Spleen (tissue), 7 donors: ENCODE data around the gene FBXL13.

Experiments used
- CTCF ChIP-seq, 11 experiments: fragments of 200-600 bp in 7 of 11; fragments of 450-650 bp in 4 of 11; sonication (generic) in 4 of 11; IDR thresholded peaks in 8 of 11; conservative IDR thresholded peaks in 3 of 11; 1 replicate in 7 of 11; 2 replicates in 4 of 11; pipeline versions ENCODE4 v1.4.0 to v1.8.0; 2016 to 2021; ENCODE audit warnings: antibody characterized with exemption in 11 of 11, inconsistent platforms in 4 of 11, mild to moderate bottlenecking in 1 of 11
- POLR2A ChIP-seq, 3 donors: fragments of 450-650 bp; IDR thresholded peaks; one replicate each; pipeline ENCODE4 v1.5.1; 2017; ENCODE audit warnings: antibody characterized with exemption in 3 of 3, mild to moderate bottlenecking in 1 of 3
- donor health status: DM: no; HTN: no; CAD: no; lungs with moderate emphysema.
- donor health status: DM: no; HTN: no; CAD: no.
- donor health status: DM: no; HTN: no; CAD: no.

GRCh38 chr7:102943423-102944169 is 131.0 kb downstream of the FBXL13 start:
- no peak for TF ChIP-seq POLR2A (IDR thresholded peaks at IDR 0.05)
- TF ChIP-seq CTCF (IDR thresholded peaks at IDR 0.05 in 8 of 11, conservative IDR thresholded peaks at IDR 0.05 in 3 of 11) = no peak
